ENCODE measurements around the gene GXYLT1. TPM values are rescaled to one million over a fixed set of nuclear protein-coding genes. Genes with fewer than 3 reads are reported as not detected.
A peak's percentile ranks its signal among the peaks of the same experiment; 100 is the strongest.
"Not testable (repeated sequence)": the region's sequence is repeated elsewhere in the genome, so short reads cannot be mapped to it uniquely, and the experiment has no call there.

GXYLT1 gene
- polyA plus RNA-seq (2012; ENCODE audit: low read depth, missing spikeins), result 3.5 TPM

- DNase-seq (ENCODE audit: insufficient read length, low spot score), result peak; percentile 78
- peak; percentile 99 for FAIRE-seq
- TF ChIP-seq PAX5 (IDR thresholded peaks at IDR 0.05; ENCODE audit: insufficient read depth, low read length, severe bottlenecking), result no peak
- TF ChIP-seq POLR2AphosphoS5 (IDR thresholded peaks at IDR 0.05; ENCODE audit: low read depth, low read length), result peak; percentile 79
- peak; percentile 64; the same call in 1 of the 2 replicates for TF ChIP-seq TAF1 (IDR thresholded peaks at IDR 0.05; ENCODE audit: low read depth, low read length)
- TF ChIP-seq SPI1 (IDR thresholded peaks at IDR 0.05; ENCODE audit: low read depth, low read length), result no peak
- no peak for TF ChIP-seq POU2F2 (IDR thresholded peaks at IDR 0.05; ENCODE audit: low read depth, low read length)
- TF ChIP-seq POLR2A (IDR thresholded peaks at IDR 0.05; ENCODE audit: low read depth, low read length), result peak; percentile 80
Measured at GRCh38 chr12:42144408-42145196, at the start of gene GXYLT1. GXYLT1 (minus strand) TSS chr12:42144874; CDS start chr12:42144646, 228 bp downstream.

GRCh38 chr12:42192686-42193085 is 48.0 kb upstream of the GXYLT1 start:
- no peak for DNase-seq (ENCODE audit: insufficient read length, low spot score)
- FAIRE-seq, result no peak
- no peak for TF ChIP-seq POLR2AphosphoS5 (IDR thresholded peaks at IDR 0.05; ENCODE audit: low read depth, low read length)
- no peak for TF ChIP-seq POLR2A (IDR thresholded peaks at IDR 0.05; ENCODE audit: low read depth, low read length)
- TF ChIP-seq SPI1 (IDR thresholded peaks at IDR 0.05; ENCODE audit: low read depth, low read length), result no peak
- no peak for TF ChIP-seq POU2F2 (IDR thresholded peaks at IDR 0.05; ENCODE audit: low read depth, low read length)
- TF ChIP-seq TAF1 (IDR thresholded peaks at IDR 0.05; ENCODE audit: low read depth, low read length), result no peak
- no peak for TF ChIP-seq PAX5 (IDR thresholded peaks at IDR 0.05; ENCODE audit: insufficient read depth, low read length, severe bottlenecking)

GRCh38 chr12:42192258-42192657 is 47.6 kb upstream of the GXYLT1 start:
- DNase-seq (ENCODE audit: insufficient read length, low spot score), result no peak
- no peak for TF ChIP-seq POLR2A (IDR thresholded peaks at IDR 0.05; ENCODE audit: low read depth, low read length)
- TF ChIP-seq POU2F2 (IDR thresholded peaks at IDR 0.05; ENCODE audit: low read depth, low read length), result no peak
- no peak for TF ChIP-seq POLR2AphosphoS5 (IDR thresholded peaks at IDR 0.05; ENCODE audit: low read depth, low read length)
- TF ChIP-seq PAX5 (IDR thresholded peaks at IDR 0.05; ENCODE audit: insufficient read depth, low read length, severe bottlenecking), result no peak
- TF ChIP-seq SPI1 (IDR thresholded peaks at IDR 0.05; ENCODE audit: low read depth, low read length), result no peak
- TF ChIP-seq TAF1 (IDR thresholded peaks at IDR 0.05; ENCODE audit: low read depth, low read length), result no peak
- no peak for FAIRE-seq

GRCh38 chr12:42190376-42190775 is 45.7 kb upstream of the GXYLT1 start:
- TF ChIP-seq TAF1 (IDR thresholded peaks at IDR 0.05; ENCODE audit: low read depth, low read length) (no peak), POLR2AphosphoS5 (IDR thresholded peaks at IDR 0.05; ENCODE audit: low read depth, low read length) (no peak), SPI1 (IDR thresholded peaks at IDR 0.05; ENCODE audit: low read depth, low read length) (no peak), PAX5 (IDR thresholded peaks at IDR 0.05; ENCODE audit: insufficient read depth, low read length, severe bottlenecking) (no peak), POU2F2 (IDR thresholded peaks at IDR 0.05; ENCODE audit: low read depth, low read length) (no peak), POLR2A (IDR thresholded peaks at IDR 0.05; ENCODE audit: low read depth, low read length) (no peak)
- FAIRE-seq (no peak), DNase-seq (ENCODE audit: insufficient read length, low spot score) (no peak)

- not testable (repeated sequence) for FAIRE-seq; DNase-seq (ENCODE audit: insufficient read length, low spot score)
Measured at GRCh38 chr12:42188275-42188674, 43.6 kb upstream of the GXYLT1 start.

- TF ChIP-seq PAX5 (IDR thresholded peaks at IDR 0.05; ENCODE audit: insufficient read depth, low read length, severe bottlenecking) (no peak), TAF1 (IDR thresholded peaks at IDR 0.05; ENCODE audit: low read depth, low read length) (no peak), POLR2AphosphoS5 (IDR thresholded peaks at IDR 0.05; ENCODE audit: low read depth, low read length) (no peak), SPI1 (IDR thresholded peaks at IDR 0.05; ENCODE audit: low read depth, low read length) (no peak), POLR2A (IDR thresholded peaks at IDR 0.05; ENCODE audit: low read depth, low read length) (no peak), POU2F2 (IDR thresholded peaks at IDR 0.05; ENCODE audit: low read depth, low read length) (no peak)
- no peak for FAIRE-seq
Measured at GRCh38 chr12:42187799-42188198, 43.1 kb upstream of the GXYLT1 start.

GRCh38 chr12:42186793-42187192 is 42.1 kb upstream of the GXYLT1 start:
- DNase-seq (ENCODE audit: insufficient read length, low spot score) (no peak), FAIRE-seq (no peak)
- no peak for TF ChIP-seq PAX5 (IDR thresholded peaks at IDR 0.05; ENCODE audit: insufficient read depth, low read length, severe bottlenecking)
- TF ChIP-seq TAF1 (IDR thresholded peaks at IDR 0.05; ENCODE audit: low read depth, low read length), result no peak
- peak; percentile 38; the same call in 1 of the 2 replicates for TF ChIP-seq SPI1 (IDR thresholded peaks at IDR 0.05; ENCODE audit: low read depth, low read length)

More at GRCh38 chr12:42187799-42188198, 43.1 kb upstream of the GXYLT1 start:
- DNase-seq (ENCODE audit: insufficient read length, low spot score), result no peak

- DNase-seq (ENCODE audit: insufficient read length, low spot score) (no peak), FAIRE-seq (no peak)
- no peak for TF ChIP-seq PAX5 (IDR thresholded peaks at IDR 0.05; ENCODE audit: insufficient read depth, low read length, severe bottlenecking)
- TF ChIP-seq POU2F2 (IDR thresholded peaks at IDR 0.05; ENCODE audit: low read depth, low read length), result no peak
- TF ChIP-seq TAF1 (IDR thresholded peaks at IDR 0.05; ENCODE audit: low read depth, low read length), result no peak
- no peak for TF ChIP-seq SPI1 (IDR thresholded peaks at IDR 0.05; ENCODE audit: low read depth, low read length)
- TF ChIP-seq POLR2A (IDR thresholded peaks at IDR 0.05; ENCODE audit: low read depth, low read length), result no peak
- TF ChIP-seq POLR2AphosphoS5 (IDR thresholded peaks at IDR 0.05; ENCODE audit: low read depth, low read length), result no peak
Measured at GRCh38 chr12:42182394-42182793, 37.7 kb upstream of the GXYLT1 start.

GRCh38 chr12:42180990-42181596 is 36.4 kb upstream of the GXYLT1 start:
- DNase-seq (ENCODE audit: insufficient read length, low spot score) (no peak), FAIRE-seq (peak; percentile 16)
- TF ChIP-seq TAF1 (IDR thresholded peaks at IDR 0.05; ENCODE audit: low read depth, low read length), result no peak
- TF ChIP-seq POLR2A (IDR thresholded peaks at IDR 0.05; ENCODE audit: low read depth, low read length), result no peak
- no peak for TF ChIP-seq POLR2AphosphoS5 (IDR thresholded peaks at IDR 0.05; ENCODE audit: low read depth, low read length)
- no peak for TF ChIP-seq POU2F2 (IDR thresholded peaks at IDR 0.05; ENCODE audit: low read depth, low read length)
- no peak for TF ChIP-seq PAX5 (IDR thresholded peaks at IDR 0.05; ENCODE audit: insufficient read depth, low read length, severe bottlenecking)
- TF ChIP-seq SPI1 (IDR thresholded peaks at IDR 0.05; ENCODE audit: low read depth, low read length), result no peak
